IPS-15b (cell line): ENCODE measurements around the gene CLCNKA.
"Not testable (repeated sequence)": the region's sequence is repeated elsewhere in the genome, so short reads cannot be mapped to it uniquely, and the experiment has no call there.

Source experiments
- H3K27me3 ChIP-seq: one replicate; pipeline ENCODE4 v1.6.1; 2013; ENCODE audit warnings: low read length; ENCODE audit not compliant: control insufficient read depth, insufficient read depth
- H3K36me3 ChIP-seq: one replicate; pipeline ENCODE4 v1.6.1; 2013; ENCODE audit warnings: low read length; ENCODE audit not compliant: control insufficient read depth, insufficient read depth
- H3K4me1 ChIP-seq: one replicate; pipeline ENCODE4 v1.6.1; 2013; ENCODE audit warnings: mild to moderate bottlenecking, low read length; ENCODE audit not compliant: control insufficient read depth, insufficient read depth
- H3K4me3 ChIP-seq: one replicate; pipeline ENCODE4 v1.5.1; 2013; ENCODE audit warnings: low read depth, low read length
- H3K9ac ChIP-seq: one replicate; pipeline ENCODE4 v1.6.1; 2013; ENCODE audit warnings: low read depth, mild to moderate bottlenecking, low read length
- H3K9me3 ChIP-seq: one replicate; pipeline ENCODE4 v1.6.1; 2013; ENCODE audit warnings: mild to moderate bottlenecking, low read length; ENCODE audit not compliant: control insufficient read depth, insufficient read depth

The CLCNKA gene

GRCh38 chr1:16053781-16054502, 32.1 kb downstream of the CLCNKA start:
- H3K27me3 ChIP-seq: no peaks in the 10 kb centered on the region

GRCh38 chr1:16054598-16055540, 33.0 kb downstream of the CLCNKA start:
- no peaks in the 10 kb centered on the region for H3K9me3 ChIP-seq
- no peaks in the 10 kb centered on the region for H3K27me3 ChIP-seq
- peaks cover 5% of the 10 kb centered on the region for H3K4me1 ChIP-seq
- no peak overlapping the region for H3K4me3 ChIP-seq
- no peak overlapping the region for H3K9ac ChIP-seq
- H3K36me3 ChIP-seq: no peaks in the 10 kb centered on the region

More at GRCh38 chr1:16053781-16054502, 32.1 kb downstream of the CLCNKA start:
- no peak overlapping the region for H3K4me3 ChIP-seq
- H3K9me3 ChIP-seq: no peaks in the 10 kb centered on the region
- peaks cover 5% of the 10 kb centered on the region for H3K4me1 ChIP-seq
- H3K9ac ChIP-seq: no peak overlapping the region
- no peaks in the 10 kb centered on the region for H3K36me3 ChIP-seq

GRCh38 chr1:16055613-16056520, 34.0 kb downstream of the CLCNKA start:
- Histone ChIP-seq H3K27me3 (no peaks in the 10 kb centered on the region), H3K36me3 (no peaks in the 10 kb centered on the region), H3K4me1 (peaks cover 5% of the 10 kb centered on the region), H3K9me3 (no peaks in the 10 kb centered on the region), H3K9ac (no peak overlapping the region), H3K4me3 (peak overlapping the region; percentile 23)

GRCh38 chr1:16056521-16056912, 34.7 kb downstream of the CLCNKA start:
- not testable (repeated sequence) for H3K9me3 ChIP-seq, H3K36me3 ChIP-seq, H3K27me3 ChIP-seq, H3K9ac ChIP-seq, H3K4me1 ChIP-seq, H3K4me3 ChIP-seq

GRCh38 chr1:16057314-16057915, 35.6 kb downstream of the CLCNKA start:
- not testable (repeated sequence) for H3K36me3 ChIP-seq, H3K9me3 ChIP-seq, H3K9ac ChIP-seq, H3K4me3 ChIP-seq, H3K4me1 ChIP-seq, H3K27me3 ChIP-seq

GRCh38 chr1:16058394-16059120, 36.7 kb downstream of the CLCNKA start:
- H3K9ac ChIP-seq, H3K4me1 ChIP-seq, H3K36me3 ChIP-seq: not testable (repeated sequence)

GRCh38 chr1:16061266-16061665, 39.4 kb downstream of the CLCNKA start:
- Histone ChIP-seq H3K36me3 (no peaks in the 10 kb centered on the region), H3K4me3 (no peak overlapping the region), H3K27me3 (no peaks in the 10 kb centered on the region), H3K9ac (no peak overlapping the region), H3K9me3 (no peaks in the 10 kb centered on the region), H3K4me1 (peaks cover 3% of the 10 kb centered on the region)

More at GRCh38 chr1:16058394-16059120, 36.7 kb downstream of the CLCNKA start:
- H3K4me3 ChIP-seq, H3K27me3 ChIP-seq, H3K9me3 ChIP-seq: not testable (repeated sequence)

- H3K4me3 ChIP-seq, H3K27me3 ChIP-seq, H3K36me3 ChIP-seq, H3K9ac ChIP-seq, H3K4me1 ChIP-seq, H3K9me3 ChIP-seq: not testable (repeated sequence)
Measured at GRCh38 chr1:16061989-16062686, 40.3 kb downstream of the CLCNKA start.

- H3K4me3 ChIP-seq, H3K4me1 ChIP-seq, H3K27me3 ChIP-seq, H3K36me3 ChIP-seq, H3K9ac ChIP-seq, H3K9me3 ChIP-seq: not testable (repeated sequence)
Measured at GRCh38 chr1:16062687-16063075, 40.8 kb downstream of the CLCNKA start.

GRCh38 chr1:16063226-16063829, 41.5 kb downstream of the CLCNKA start:
- no peak overlapping the region for H3K9ac ChIP-seq
- no peak overlapping the region for H3K4me3 ChIP-seq
- no peaks in the 10 kb centered on the region for H3K36me3 ChIP-seq
- no peaks in the 10 kb centered on the region for H3K9me3 ChIP-seq
- H3K27me3 ChIP-seq: no peaks in the 10 kb centered on the region
- H3K4me1 ChIP-seq: peaks cover 3% of the 10 kb centered on the region
